Trophoblast cell (in vitro differentiated cells and primary cell): ENCODE data around the gene TIGIT.

ENCODE experiments used
- DNase-seq, 2 donors: peaks; one replicate each; pipeline ENCODE4 v3.0.0-alpha.2; 2016
- H2AFZ ChIP-seq: 2 replicates; pipeline ENCODE4 v1.6.1; 2013; ENCODE audit warnings: low read length, moderate library complexity, mild to moderate bottlenecking; ENCODE audit not compliant: insufficient read depth, poor library complexity
- H2AK5ac ChIP-seq: 2 replicates; pipeline ENCODE4 v1.6.1; 2013; ENCODE audit warnings: mild to moderate bottlenecking, low read length
- H2BK120ac ChIP-seq: 2 replicates; pipeline ENCODE4 v1.6.1; 2013; ENCODE audit warnings: low read length, mild to moderate bottlenecking, moderate library complexity; ENCODE audit not compliant: insufficient read depth, poor library complexity
- H2BK12ac ChIP-seq: 2 replicates; pipeline ENCODE4 v1.6.1; 2013; ENCODE audit warnings: mild to moderate bottlenecking, low read length, moderate library complexity
- H2BK5ac ChIP-seq: 2 replicates; pipeline ENCODE4 v1.6.1; 2013; ENCODE audit warnings: low read length, low read depth, moderate library complexity, mild to moderate bottlenecking; ENCODE audit not compliant: poor library complexity
- H3K14ac ChIP-seq: 2 replicates; pipeline ENCODE4 v1.6.1; 2013; ENCODE audit warnings: mild to moderate bottlenecking, low read length
- H3K18ac ChIP-seq: 2 replicates; pipeline ENCODE4 v1.6.1; 2013; ENCODE audit warnings: mild to moderate bottlenecking, low read length
- H3K23ac ChIP-seq: 2 replicates; pipeline ENCODE4 v1.6.1; 2013; ENCODE audit warnings: low read length
- H3K27ac ChIP-seq: 2 replicates; pipeline ENCODE4 v1.5.1; 2013; ENCODE audit warnings: low read depth, mild to moderate bottlenecking, inconsistent platforms, low read length, moderate library complexity
- H3K27me3 ChIP-seq: 2 replicates; pipeline ENCODE4 v1.6.1; 2013; ENCODE audit warnings: inconsistent platforms, mild to moderate bottlenecking, low read length, moderate library complexity; ENCODE audit not compliant: insufficient read depth
- H3K36me3 ChIP-seq, 2 experiments: 1 replicate in 1 of 2; 2 replicates in 1 of 2; pipeline ENCODE4 v1.6.1; 2013; ENCODE audit warnings: low read length in 2 of 2, mild to moderate bottlenecking in 2 of 2, moderate library complexity in 1 of 2; ENCODE audit not compliant: insufficient read depth in 2 of 2, control insufficient read depth in 1 of 2
- H3K4ac ChIP-seq: 2 replicates; pipeline ENCODE4 v1.6.1; 2013; ENCODE audit warnings: low read depth, mild to moderate bottlenecking, low read length, moderate library complexity
- H3K4me1 ChIP-seq, 2 experiments: 1 replicate in 1 of 2; 2 replicates in 1 of 2; pipeline ENCODE4 v1.6.1; 2013; ENCODE audit warnings: low read length in 2 of 2, mild to moderate bottlenecking in 2 of 2, moderate library complexity in 1 of 2; ENCODE audit not compliant: insufficient read depth in 2 of 2, control insufficient read depth in 1 of 2
- H3K4me2 ChIP-seq: 2 replicates; pipeline ENCODE4 v1.6.1; 2013; ENCODE audit warnings: inconsistent platforms, mild to moderate bottlenecking, low read length, moderate library complexity
- H3K4me3 ChIP-seq: 2 replicates; pipeline ENCODE4 v1.5.1; 2013; ENCODE audit warnings: mild to moderate bottlenecking, low read depth, low read length, inconsistent platforms
- H3K79me1 ChIP-seq: one replicate; pipeline ENCODE4 v1.6.1; 2013; ENCODE audit warnings: low read length
- H3K79me2 ChIP-seq: 2 replicates; pipeline ENCODE4 v1.6.1; 2013; ENCODE audit warnings: low read length, mild to moderate bottlenecking; ENCODE audit not compliant: control insufficient read depth, insufficient read depth, poor library complexity
- H3K9ac ChIP-seq: 2 replicates; pipeline ENCODE4 v1.6.1; 2013; ENCODE audit warnings: mild to moderate bottlenecking, low read length
- H3K9me3 ChIP-seq: 2 replicates; pipeline ENCODE4 v1.6.1; 2013; ENCODE audit warnings: low read depth, mild to moderate bottlenecking, control low read depth, inconsistent platforms, low read length; ENCODE audit not compliant: insufficient read depth
- H4K12ac ChIP-seq: 2 replicates; pipeline ENCODE4 v1.6.1; 2013; ENCODE audit warnings: low read depth, mild to moderate bottlenecking, low read length, moderate library complexity
- H4K8ac ChIP-seq: 2 replicates; pipeline ENCODE4 v1.6.1; 2013; ENCODE audit warnings: low read depth, mild to moderate bottlenecking, low read length, moderate library complexity
- H4K91ac ChIP-seq: one replicate; pipeline ENCODE4 v1.6.1; 2013; ENCODE audit warnings: low read depth, mild to moderate bottlenecking, low read length, moderate library complexity
- WGBS: extraction: QIAGEN DNeasy Blood & Tissue Kit; methylation state at CpG from one replicate; pipeline ENCODE4 v1.1.7; 2013; ENCODE audit warnings: missing lambda C conversion rate; ENCODE audit not compliant: insufficient read length, insufficient coverage; ENCODE audit errors: extremely low coverage; 5-methylcytosine and 5-hydroxymethylcytosine counted together

The TIGIT gene

GRCh38 chr3:114294940-114295480 lies 1.2 kb downstream of the TIGIT start:
- H2AFZ ChIP-seq, result no peak overlapping the region
- no peak overlapping the region for H3K23ac ChIP-seq
- H3K27me3 ChIP-seq, result no peaks in the 10 kb centered on the region
- no peak overlapping the region for H2BK12ac ChIP-seq
- no peak overlapping the region for H3K18ac ChIP-seq
- H2BK120ac ChIP-seq, result no peak overlapping the region
- H4K8ac ChIP-seq, result no peak overlapping the region
- no peaks in the 10 kb centered on the region for H3K79me1 ChIP-seq
- H3K79me2 ChIP-seq, result no peaks in the 10 kb centered on the region
- no peak overlapping the region for H3K4me2 ChIP-seq
- no peak overlapping the region for H2BK5ac ChIP-seq
- H3K27ac ChIP-seq, result no peak overlapping the region
- DNase-seq, result no peak
- H4K12ac ChIP-seq, result no peak overlapping the region
- no peak overlapping the region for H2AK5ac ChIP-seq
- WGBS, result no CpG with 5 or more reads among the region's 6 CpGs
- no peak overlapping the region for H3K4me3 ChIP-seq
- H3K9me3 ChIP-seq, result no peaks in the 10 kb centered on the region
- H4K91ac ChIP-seq, result no peak overlapping the region
- no peak overlapping the region for H3K14ac ChIP-seq
- H3K4me1 ChIP-seq, result no peaks in the 10 kb centered on the region
- no peak overlapping the region for H3K4ac ChIP-seq
- no peak overlapping the region for H3K9ac ChIP-seq
- H3K36me3 ChIP-seq, result no peaks in the 10 kb centered on the region

GRCh38 chr3:114295946-114296345 lies 2.1 kb downstream of the TIGIT start:
- Histone ChIP-seq H3K4me3 (no peak overlapping the region), H3K79me1 (no peaks in the 10 kb centered on the region), H3K4me1 (no peaks in the 10 kb centered on the region), H3K9me3 (no peaks in the 10 kb centered on the region), H3K9ac (no peak overlapping the region), H4K91ac (no peak overlapping the region), H3K27me3 (no peaks in the 10 kb centered on the region), H3K14ac (no peak overlapping the region), H2AFZ (no peak overlapping the region), H3K36me3 (no peaks in the 10 kb centered on the region), H2BK120ac (no peak overlapping the region), H4K12ac (no peak overlapping the region), H3K4me2 (no peak overlapping the region), H3K4ac (no peak overlapping the region), H3K27ac (no peak overlapping the region), H3K79me2 (no peaks in the 10 kb centered on the region), H2BK12ac (no peak overlapping the region), H4K8ac (no peak overlapping the region), H3K18ac (no peak overlapping the region), H2BK5ac (no peak overlapping the region), H3K23ac (no peak overlapping the region), H2AK5ac (no peak overlapping the region)
- no peak for DNase-seq
- no CpG with 5 or more reads among the region's 2 CpGs for WGBS

- Histone ChIP-seq H2BK12ac (no peak overlapping the region), H2AFZ (no peak overlapping the region), H2BK120ac (no peak overlapping the region), H3K4me2 (no peak overlapping the region), H3K27ac (no peak overlapping the region), H4K12ac (no peak overlapping the region), H4K8ac (no peak overlapping the region), H3K79me2 (no peaks in the 10 kb centered on the region), H2BK5ac (no peak overlapping the region), H4K91ac (no peak overlapping the region), H2AK5ac (no peak overlapping the region), H3K9ac (no peak overlapping the region), H3K4ac (no peak overlapping the region), H3K27me3 (no peaks in the 10 kb centered on the region), H3K79me1 (no peaks in the 10 kb centered on the region), H3K14ac (no peak overlapping the region), H3K36me3 (no peaks in the 10 kb centered on the region), H3K18ac (no peak overlapping the region), H3K4me1 (no peaks in the 10 kb centered on the region), H3K23ac (no peak overlapping the region), H3K9me3 (no peaks in the 10 kb centered on the region), H3K4me3 (no peak overlapping the region)
- WGBS, result no CpG with 5 or more reads among the region's 13 CpGs
- peak; percentile 8 to 52 for DNase-seq
Measured at GRCh38 chr3:114299421-114299820, 5.6 kb downstream of the TIGIT start.

- Histone ChIP-seq H2BK12ac (no peak overlapping the region), H2BK120ac (no peak overlapping the region), H3K36me3 (no peaks in the 10 kb centered on the region), H4K8ac (no peak overlapping the region), H4K91ac (no peak overlapping the region), H2AFZ (no peak overlapping the region), H3K23ac (no peak overlapping the region), H2BK5ac (no peak overlapping the region), H2AK5ac (no peak overlapping the region), H3K79me1 (no peaks in the 10 kb centered on the region), H4K12ac (no peak overlapping the region), H3K4me2 (no peak overlapping the region), H3K4me1 (no peaks in the 10 kb centered on the region), H3K9me3 (no peaks in the 10 kb centered on the region), H3K79me2 (no peaks in the 10 kb centered on the region), H3K9ac (no peak overlapping the region), H3K14ac (no peak overlapping the region), H3K4me3 (no peak overlapping the region), H3K27me3 (no peaks in the 10 kb centered on the region), H3K27ac (no peak overlapping the region), H3K18ac (no peak overlapping the region), H3K4ac (no peak overlapping the region)
- DNase-seq, result no peak
- no CpG with 5 or more reads among the region's 5 CpGs for WGBS
Measured at GRCh38 chr3:114299941-114300624, 6.3 kb downstream of the TIGIT start.
